Sigmoid colon (tissue), 3 donors: ENCODE results near the gene KRTAP12-2.

Experiments
- POLR2A ChIP-seq, 2 donors: fragments of 450-650 bp; IDR thresholded peaks; one replicate each; pipeline ENCODE4 v1.6.1; 2016; ENCODE audit warnings: antibody characterized with exemption in 2 of 2, mild to moderate bottlenecking in 2 of 2, moderate library complexity in 2 of 2
- TF ChIP-seq, protein P1 (sequence below), 4 experiments: fragments of 450-650 bp in 3 of 4; fragments of 200-600 bp in 1 of 4; IDR thresholded peaks; one replicate each; pipeline ENCODE4 v1.5.1; 2016 to 2019; ENCODE audit warnings: antibody characterized with exemption in 4 of 4, mild to moderate bottlenecking in 3 of 4, moderate library complexity in 2 of 4

DNA sequence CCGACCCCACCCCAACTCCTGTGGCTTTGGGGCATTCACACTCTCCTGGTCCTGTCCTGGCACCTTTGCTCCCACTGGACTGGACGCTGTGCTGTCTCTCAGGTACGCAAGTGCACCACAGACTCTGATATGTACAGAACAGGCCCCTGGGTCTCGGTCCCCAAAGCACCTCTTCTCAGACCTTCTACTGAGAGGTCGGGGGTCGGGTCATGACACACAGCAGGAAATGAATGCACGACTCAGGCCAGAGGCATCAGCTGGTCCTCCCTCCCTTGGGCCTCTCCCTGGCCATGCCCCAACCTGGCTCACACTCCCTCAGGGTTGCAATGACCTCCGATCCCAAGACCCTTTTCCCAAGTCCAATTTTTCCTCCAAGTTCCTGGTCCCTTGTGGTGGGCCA is 28.5 kb upstream of the KRTAP12-2 start:
- TF ChIP-seq POLR2A (IDR thresholded peaks at IDR 0.05), result no peak
- TF ChIP-seq, protein P1, sequence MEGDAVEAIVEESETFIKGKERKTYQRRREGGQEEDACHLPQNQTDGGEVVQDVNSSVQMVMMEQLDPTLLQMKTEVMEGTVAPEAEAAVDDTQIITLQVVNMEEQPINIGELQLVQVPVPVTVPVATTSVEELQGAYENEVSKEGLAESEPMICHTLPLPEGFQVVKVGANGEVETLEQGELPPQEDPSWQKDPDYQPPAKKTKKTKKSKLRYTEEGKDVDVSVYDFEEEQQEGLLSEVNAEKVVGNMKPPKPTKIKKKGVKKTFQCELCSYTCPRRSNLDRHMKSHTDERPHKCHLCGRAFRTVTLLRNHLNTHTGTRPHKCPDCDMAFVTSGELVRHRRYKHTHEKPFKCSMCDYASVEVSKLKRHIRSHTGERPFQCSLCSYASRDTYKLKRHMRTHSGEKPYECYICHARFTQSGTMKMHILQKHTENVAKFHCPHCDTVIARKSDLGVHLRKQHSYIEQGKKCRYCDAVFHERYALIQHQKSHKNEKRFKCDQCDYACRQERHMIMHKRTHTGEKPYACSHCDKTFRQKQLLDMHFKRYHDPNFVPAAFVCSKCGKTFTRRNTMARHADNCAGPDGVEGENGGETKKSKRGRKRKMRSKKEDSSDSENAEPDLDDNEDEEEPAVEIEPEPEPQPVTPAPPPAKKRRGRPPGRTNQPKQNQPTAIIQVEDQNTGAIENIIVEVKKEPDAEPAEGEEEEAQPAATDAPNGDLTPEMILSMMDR (IDR thresholded peaks at IDR 0.05), result no peak
